Measurements from ENCODE around the gene TRMT112.
"Not testable (repeated sequence)": the region's sequence is repeated elsewhere in the genome, so short reads cannot be mapped to it uniquely, and the experiment has no call there.

The TRMT112 gene

GRCh38 chr11:64327993-64328392 is 10.6 kb upstream of the TRMT112 start:
- no peak for DNase-seq

- no peak for DNase-seq
Observed at GRCh38 chr11:64327375-64327774, 10.0 kb upstream of the TRMT112 start.

- DNase-seq: no peak
Observed at GRCh38 chr11:64324692-64325469, 7.5 kb upstream of the TRMT112 start.

- not testable (repeated sequence) for DNase-seq
Observed at GRCh38 chr11:64323984-64324383, 6.6 kb upstream of the TRMT112 start.

- DNase-seq: no peak
Observed at GRCh38 chr11:64323373-64323772, 6.0 kb upstream of the TRMT112 start.

GRCh38 chr11:64322925-64323260 is 5.5 kb upstream of the TRMT112 start:
- DNase-seq: no peak

- no peak for DNase-seq
Observed at GRCh38 chr11:64321533-64321932, 4.2 kb upstream of the TRMT112 start.

GRCh38 chr11:64321026-64321425 is 3.7 kb upstream of the TRMT112 start:
- DNase-seq: no peak

- no peak for DNase-seq
Observed at GRCh38 chr11:64320556-64320955, 3.2 kb upstream of the TRMT112 start.

- no peak for DNase-seq
Observed at GRCh38 chr11:64318766-64319761, 1.7 kb upstream of the TRMT112 start.

GRCh38 chr11:64317961-64318765 is 804 bp upstream of the TRMT112 start, which contains the start of gene PRDX5:
Gene PRDX5, plus strand, starts transcription at chr11:64318121. Its CDS starts 95 bp downstream, at chr11:64318216.
- peak; percentile 97 to 98 for DNase-seq

- DNase-seq: peak; percentile 44 to 48
Observed at GRCh38 chr11:64316672-64317324, 561 bp downstream of the TRMT112 start.

GRCh38 chr11:64315667-64316526 is 1.5 kb downstream of the TRMT112 start:
- DNase-seq: not testable (repeated sequence)

GRCh38 chr11:64314805-64315561 is 2.4 kb downstream of the TRMT112 start:
- no peak for DNase-seq

- no peak for DNase-seq
Observed at GRCh38 chr11:64314146-64314804, 3.1 kb downstream of the TRMT112 start.

GRCh38 chr11:64313491-64314145 is 3.7 kb downstream of the TRMT112 start:
- DNase-seq: no peak

GRCh38 chr11:64312947-64313346 is 4.4 kb downstream of the TRMT112 start:
- DNase-seq: no peak

GRCh38 chr11:64307795-64308194 is 9.6 kb downstream of the TRMT112 start:
- not testable (repeated sequence) for DNase-seq

GRCh38 chr11:64306876-64307622 is 10.3 kb downstream of the TRMT112 start:
- no peak for DNase-seq
